GM10266 (cell line): ENCODE data around the gene SEL1L.
"Not testable (repeated sequence)": the region's sequence is repeated elsewhere in the genome, so short reads cannot be mapped to it uniquely, and the experiment has no call there.

Experiments used
- DNase-seq: peaks from one replicate; pipeline ENCODE4 v3.0.0; 2012; ENCODE audit errors: extremely low spot score
- CTCF ChIP-seq: IDR thresholded peaks from 2 replicates; pipeline ENCODE4 v1.5.1; 2012; ENCODE audit warnings: mild to moderate bottlenecking, low read depth; ENCODE audit not compliant: control insufficient read depth, insufficient read depth; ENCODE audit errors: missing control alignments

Gene SEL1L

GRCh38 chr14:81550001-81550637 is 16.5 kb upstream of the SEL1L start:
- no peak for DNase-seq
- TF ChIP-seq CTCF: no peak

DNA sequence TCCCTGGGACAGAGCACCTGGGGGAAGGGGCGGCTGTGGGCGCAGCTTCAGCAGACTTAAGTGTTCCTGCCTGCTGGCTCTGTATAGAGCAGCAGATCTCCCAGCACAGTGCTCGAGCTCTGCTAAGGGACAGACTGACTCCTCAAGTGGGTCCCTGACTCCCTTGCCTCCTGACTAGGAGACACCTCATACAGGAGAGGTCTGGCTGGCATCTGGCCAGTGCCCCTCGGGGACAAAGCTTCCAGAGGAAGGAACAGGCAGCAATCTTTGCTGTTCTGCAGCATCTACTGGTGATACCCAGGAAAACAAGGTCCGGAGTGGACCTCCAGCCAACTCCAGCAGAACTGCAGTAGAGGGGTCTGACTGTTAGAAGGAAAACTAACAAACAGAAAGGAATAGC is 7.6 kb upstream of the SEL1L start:
- DNase-seq: not testable (repeated sequence)

DNA sequence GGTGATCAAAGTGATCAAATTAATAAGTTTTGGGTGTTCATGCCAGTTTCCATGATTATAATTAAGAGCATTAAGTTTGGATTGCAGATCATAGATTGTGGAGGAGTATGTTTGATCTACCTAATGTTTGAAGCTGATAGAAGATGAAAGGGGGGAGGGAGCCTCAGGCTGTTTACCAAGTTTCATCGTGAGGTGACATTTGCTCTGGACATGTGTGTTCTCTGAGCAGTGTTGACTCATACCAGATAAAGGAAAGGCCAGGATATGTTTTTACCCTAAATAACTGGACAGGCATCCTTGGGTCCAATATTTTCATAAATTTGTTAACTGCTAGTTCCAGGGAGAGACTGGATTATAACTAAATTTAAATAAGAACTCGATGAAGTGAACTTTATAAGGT is 3.5 kb upstream of the SEL1L start:
- no peak for DNase-seq
- no peak for TF ChIP-seq CTCF

- no peak for DNase-seq
- no peak for TF ChIP-seq CTCF
These were observed 2.7 kb upstream of the SEL1L start for GRCh38 chr14:81536241-81536771.

- peak; percentile 23 for DNase-seq
These were observed 1.9 kb upstream of the SEL1L start for GRCh38 chr14:81535396-81536164.

GRCh38 chr14:81534510-81535074 is 939 bp upstream of the SEL1L start:
- TF ChIP-seq CTCF: no peak
- no peak for DNase-seq

More at GRCh38 chr14:81535396-81536164, 1.9 kb upstream of the SEL1L start:
- no peak for TF ChIP-seq CTCF

DNA sequence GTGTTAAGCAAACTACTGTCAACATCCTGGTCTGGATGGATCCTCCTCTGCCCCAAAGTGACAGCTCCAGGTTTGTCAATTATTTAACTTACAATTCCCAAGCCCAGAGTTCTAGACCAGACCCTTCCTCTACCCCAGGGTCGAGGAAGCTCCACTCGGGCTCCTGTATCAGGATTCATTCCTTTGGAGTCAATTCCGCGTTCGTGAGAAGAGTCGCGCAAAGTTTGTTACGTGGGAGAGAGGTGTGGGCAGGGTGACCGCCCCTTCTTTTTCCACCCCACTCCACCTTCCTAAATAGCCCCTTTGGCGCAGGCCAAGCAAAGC is 479 bp downstream of the SEL1L start:
- no peak for TF ChIP-seq CTCF
- no peak for DNase-seq
